Sigmoid colon (tissue), 7 donors: ENCODE measurements around the gene LYRM4. TPM values are rescaled to one million over a fixed set of nuclear protein-coding genes. Genes with fewer than 3 reads are reported as not detected.

Experiments
- DNase-seq: peaks from one replicate; pipeline ENCODE4 v3.0.0-alpha.2; 2019
- H3K27ac ChIP-seq, 4 donors: fragments of 200-600 bp; sonication (generic); one replicate each; pipeline ENCODE4 v1.5.1; 2016 to 2019; ENCODE audit warnings: mild to moderate bottlenecking in 1 of 4
- H3K27me3 ChIP-seq, 3 donors: fragments of 200-600 bp; sonication (generic); one replicate each; pipeline ENCODE4 v1.5.1; 2019; ENCODE audit warnings: mild to moderate bottlenecking in 1 of 3
- H3K36me3 ChIP-seq, 4 donors: fragments of 200-600 bp; sonication (generic); one replicate each; pipeline ENCODE4 v1.5.1; 2016 to 2019
- H3K4me1 ChIP-seq, 4 donors: fragments of 200-600 bp; sonication (generic); one replicate each; pipeline ENCODE4 v1.5.1; 2017 to 2019
- H3K4me3 ChIP-seq, 4 donors: fragments of 200-600 bp; sonication (generic); one replicate each; pipeline ENCODE4 v1.5.1; 2017 to 2019; ENCODE audit warnings: mild to moderate bottlenecking in 2 of 4, moderate library complexity in 1 of 4
- H3K9me3 ChIP-seq, 4 donors: fragments of 200-600 bp in 3 of 4; sonication (generic) in 3 of 4; one replicate each; pipeline versions ENCODE4 v1.5.1 to v1.6.1; 2013 to 2019
- CTCF ChIP-seq, 4 experiments: fragments of 450-650 bp in 3 of 4; fragments of 200-600 bp in 1 of 4; IDR thresholded peaks; one replicate each; pipeline ENCODE4 v1.5.1; 2016 to 2019; ENCODE audit warnings: antibody characterized with exemption in 4 of 4, mild to moderate bottlenecking in 3 of 4, moderate library complexity in 2 of 4
- EP300 ChIP-seq, 4 donors: sonication (generic); formaldehyde crosslinking; IDR thresholded peaks; one replicate each; pipeline ENCODE4 v1.6.1; 2017; ENCODE audit warnings: antibody characterized with exemption in 4 of 4
- POLR2A ChIP-seq, 2 donors: fragments of 450-650 bp; IDR thresholded peaks; one replicate each; pipeline ENCODE4 v1.6.1; 2016; ENCODE audit warnings: antibody characterized with exemption in 2 of 2, mild to moderate bottlenecking in 2 of 2, moderate library complexity in 2 of 2
- POLR2AphosphoS5 ChIP-seq, 4 donors: sonication (generic); formaldehyde crosslinking; IDR thresholded peaks; one replicate each; pipeline ENCODE4 v1.6.1; 2017; ENCODE audit warnings: antibody characterized with exemption in 4 of 4
- WGBS, 2 donors: extraction: QIAGEN DNeasy Blood & Tissue Kit; methylation state at CpG; one replicate each; pipeline ENCODE4 v1.1.7; 2013; 5-methylcytosine and 5-hydroxymethylcytosine counted together
- intact Hi-C: fragments of 100-400 bp; cut with DNase I; formaldehyde crosslinking; loops from one replicate; pipeline ENCODE4 v1.15.1; 2023
- polyA plus RNA-seq, 3 donors: library from polyadenylated mRNA; stranded (reverse); fragments of 200-250 nt; gene quantifications; one replicate each; pipeline ENCODE4 v1.2.3, GENCODE V29; 2013
- total RNA-seq, 4 donors: library from RNA; depleted of rRNA; stranded (reverse); fragments of >200 nt; gene quantifications; one replicate each; pipeline ENCODE4 v1.1.0, GENCODE V29; 2016
- donor health status: healthy with polysubstance abuse.
- donor health status: Bipolar disorder and iron deficiency.
- donor health status: healthy.

LYRM4 gene
- total and polyA plus RNA-seq, 7 donors: 11.3 to 29.3 (median 22.2) TPM

- Histone ChIP-seq H3K9me3 (no peaks in the 10 kb centered on the region), H3K4me1 (no peaks in the 10 kb centered on the region), H3K27ac (no peak overlapping the region), H3K27me3 (no peaks in the 10 kb centered on the region), H3K36me3 (no peaks in the 10 kb centered on the region), H3K4me3 (no peak overlapping the region)
- TF ChIP-seq CTCF (IDR thresholded peaks at IDR 0.05) (no peak), POLR2A (IDR thresholded peaks at IDR 0.05) (no peak), EP300 (IDR thresholded peaks at IDR 0.05) (no peak), POLR2AphosphoS5 (IDR thresholded peaks at IDR 0.05) (no peak)
- WGBS, 2 donors: 89 to 95% methylated on average over 4 of the region's 4 CpGs
- intact Hi-C loops: no loop called here
- no peak for DNase-seq
These were observed 100.5 kb downstream of the LYRM4 start for GRCh38 chr6:5160206-5160605.

GRCh38 chr6:5159162-5159561, 101.6 kb downstream of the LYRM4 start:
- no peaks in the 10 kb centered on the region for H3K36me3 ChIP-seq
- intact Hi-C loops: no loop called here
- H3K27me3 ChIP-seq: no peaks in the 10 kb centered on the region
- no peaks in the 10 kb centered on the region for H3K4me1 ChIP-seq
- no peak overlapping the region for H3K27ac ChIP-seq
- WGBS, 2 donors: 92 to 93% methylated on average over 1 of the region's 1 CpG
- no peak overlapping the region for H3K4me3 ChIP-seq
- no peaks in the 10 kb centered on the region for H3K9me3 ChIP-seq
- no peak for TF ChIP-seq CTCF (IDR thresholded peaks at IDR 0.05)
- no peak for TF ChIP-seq EP300 (IDR thresholded peaks at IDR 0.05)
- TF ChIP-seq POLR2A (IDR thresholded peaks at IDR 0.05): no peak
- no peak for TF ChIP-seq POLR2AphosphoS5 (IDR thresholded peaks at IDR 0.05)
- DNase-seq: no peak

- H3K27me3 ChIP-seq: no peaks in the 10 kb centered on the region
- intact Hi-C loops: no loop called here
- H3K4me1 ChIP-seq: no peaks in the 10 kb centered on the region
- H3K9me3 ChIP-seq: no peaks in the 10 kb centered on the region
- WGBS, 2 donors: 55 to 61% methylated on average over 3 of the region's 3 CpGs
- no peak overlapping the region for H3K27ac ChIP-seq
- TF ChIP-seq EP300 (IDR thresholded peaks at IDR 0.05): no peak
- no peak for TF ChIP-seq POLR2A (IDR thresholded peaks at IDR 0.05)
- no peak for TF ChIP-seq CTCF (IDR thresholded peaks at IDR 0.05)
- TF ChIP-seq POLR2AphosphoS5 (IDR thresholded peaks at IDR 0.05): no peak
- H3K36me3 ChIP-seq: no peaks in the 10 kb centered on the region
- no peak overlapping the region for H3K4me3 ChIP-seq
- no peak for DNase-seq
These were observed 102.6 kb downstream of the LYRM4 start for GRCh38 chr6:5158180-5158579.

- Histone ChIP-seq H3K27me3 (no peaks in the 10 kb centered on the region), H3K9me3 (no peaks in the 10 kb centered on the region), H3K4me3 (no peak overlapping the region), H3K27ac (no peak overlapping the region), H3K4me1 (no peaks in the 10 kb centered on the region), H3K36me3 (no peaks in the 10 kb centered on the region)
- TF ChIP-seq POLR2AphosphoS5 (IDR thresholded peaks at IDR 0.05) (no peak), POLR2A (IDR thresholded peaks at IDR 0.05) (no peak), EP300 (IDR thresholded peaks at IDR 0.05) (no peak), CTCF (IDR thresholded peaks at IDR 0.05) (no peak)
- intact Hi-C loops: no loop called here
- no peak for DNase-seq
- WGBS, 2 donors: 91 to 93% methylated on average over 10 of the region's 10 CpGs
These were observed 103.1 kb downstream of the LYRM4 start for GRCh38 chr6:5157621-5158138.

GRCh38 chr6:5156627-5157026, 104.1 kb downstream of the LYRM4 start:
- Histone ChIP-seq H3K4me3 (no peak overlapping the region), H3K4me1 (no peaks in the 10 kb centered on the region), H3K9me3 (no peaks in the 10 kb centered on the region), H3K36me3 (no peaks in the 10 kb centered on the region), H3K27me3 (no peaks in the 10 kb centered on the region), H3K27ac (no peak overlapping the region)
- intact Hi-C loops: no loop called here
- DNase-seq: no peak
- TF ChIP-seq EP300 (IDR thresholded peaks at IDR 0.05) (no peak), POLR2A (IDR thresholded peaks at IDR 0.05) (no peak), CTCF (IDR thresholded peaks at IDR 0.05) (no peak), POLR2AphosphoS5 (IDR thresholded peaks at IDR 0.05) (no peak)
- 86 to 89% methylated on average over 5 of the region's 5 CpGs for WGBS, 2 donors
